ENCODE results near the gene FAF2. TPM values are rescaled to one million over a fixed set of nuclear protein-coding genes. Genes with fewer than 3 reads are reported as not detected.

FAF2 gene
- total and polyA plus RNA-seq, 10 of the 15 experiments (the other 5 are each of a cell fraction or from before 2014, with no cell fraction given): 19.0 to 45.1 (median 35.6) TPM

DNA sequence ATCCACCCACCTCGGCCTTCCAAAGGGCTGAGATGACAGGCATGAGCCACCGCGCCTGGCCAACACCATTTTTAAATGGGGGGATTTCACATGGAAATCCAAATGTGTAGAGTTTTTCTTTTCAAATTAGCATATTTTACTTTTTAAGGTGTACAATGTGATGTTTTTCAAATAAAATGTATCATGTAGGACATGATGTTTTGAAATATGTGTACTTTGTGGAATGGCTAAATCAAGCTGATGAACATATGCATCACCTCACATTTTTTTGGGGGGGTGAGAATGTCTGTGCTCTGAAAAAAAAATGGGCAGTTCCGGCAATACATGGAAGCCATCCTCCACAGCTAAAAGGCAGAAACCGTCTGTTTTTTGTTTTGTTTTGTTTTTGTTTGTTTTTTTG lies 3.4 kb upstream of the FAF2 start (continued):
- no peak for TF ChIP-seq SRF (IDR thresholded peaks at IDR 0.05; ENCODE audit: low read depth in 2 of 2, low read length in 2 of 2)
- no peak for TF ChIP-seq ZBED1 (IDR thresholded peaks at IDR 0.05; ENCODE audit: borderline replicate concordance)
- TF ChIP-seq CHD1 (IDR thresholded peaks at IDR 0.05; ENCODE audit: low read depth, low read length): no peak
- no peak for TF ChIP-seq BCL11A (IDR thresholded peaks at IDR 0.05; ENCODE audit: low read depth, low read length)
- TF ChIP-seq, protein P1, sequence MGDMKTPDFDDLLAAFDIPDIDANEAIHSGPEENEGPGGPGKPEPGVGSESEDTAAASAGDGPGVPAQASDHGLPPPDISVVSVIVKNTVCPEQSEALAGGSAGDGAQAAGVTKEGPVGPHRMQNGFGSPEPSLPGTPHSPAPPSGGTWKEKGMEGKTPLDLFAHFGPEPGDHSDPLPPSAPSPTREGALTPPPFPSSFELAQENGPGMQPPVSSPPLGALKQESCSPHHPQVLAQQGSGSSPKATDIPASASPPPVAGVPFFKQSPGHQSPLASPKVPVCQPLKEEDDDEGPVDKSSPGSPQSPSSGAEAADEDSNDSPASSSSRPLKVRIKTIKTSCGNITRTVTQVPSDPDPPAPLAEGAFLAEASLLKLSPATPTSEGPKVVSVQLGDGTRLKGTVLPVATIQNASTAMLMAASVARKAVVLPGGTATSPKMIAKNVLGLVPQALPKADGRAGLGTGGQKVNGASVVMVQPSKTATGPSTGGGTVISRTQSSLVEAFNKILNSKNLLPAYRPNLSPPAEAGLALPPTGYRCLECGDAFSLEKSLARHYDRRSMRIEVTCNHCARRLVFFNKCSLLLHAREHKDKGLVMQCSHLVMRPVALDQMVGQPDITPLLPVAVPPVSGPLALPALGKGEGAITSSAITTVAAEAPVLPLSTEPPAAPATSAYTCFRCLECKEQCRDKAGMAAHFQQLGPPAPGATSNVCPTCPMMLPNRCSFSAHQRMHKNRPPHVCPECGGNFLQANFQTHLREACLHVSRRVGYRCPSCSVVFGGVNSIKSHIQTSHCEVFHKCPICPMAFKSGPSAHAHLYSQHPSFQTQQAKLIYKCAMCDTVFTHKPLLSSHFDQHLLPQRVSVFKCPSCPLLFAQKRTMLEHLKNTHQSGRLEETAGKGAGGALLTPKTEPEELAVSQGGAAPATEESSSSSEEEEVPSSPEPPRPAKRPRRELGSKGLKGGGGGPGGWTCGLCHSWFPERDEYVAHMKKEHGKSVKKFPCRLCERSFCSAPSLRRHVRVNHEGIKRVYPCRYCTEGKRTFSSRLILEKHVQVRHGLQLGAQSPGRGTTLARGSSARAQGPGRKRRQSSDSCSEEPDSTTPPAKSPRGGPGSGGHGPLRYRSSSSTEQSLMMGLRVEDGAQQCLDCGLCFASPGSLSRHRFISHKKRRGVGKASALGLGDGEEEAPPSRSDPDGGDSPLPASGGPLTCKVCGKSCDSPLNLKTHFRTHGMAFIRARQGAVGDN (IDR thresholded peaks at IDR 0.05): no peak
- TF ChIP-seq USF2 (IDR thresholded peaks at IDR 0.05; ENCODE audit: borderline replicate concordance, low read depth, low read length): no peak
- TF ChIP-seq RBBP5 (conservative IDR thresholded peaks at IDR 0.05): no peak

GRCh38 chr5:176446028-176446665 lies 2.0 kb upstream of the FAF2 start:
- ChIA-PET POLR2A (no interaction called here), CTCF (interaction anchor here (0.9 to 1.6 kb wide), 3 partner anchors 17 to 96 kb away, joined by 3 to 4 read pairs (median 3); no protein-coding TSS in a partner anchor), SMC1A (ENCODE audit: uncharacterized antibody, unreplicated experiment) (no interaction called here), RAD21 (ENCODE audit: unreplicated experiment) (no interaction called here)
- no peaks in the 10 kb centered on the region for H4K20me1 ChIP-seq (ENCODE audit: control insufficient read depth, insufficient read depth)
- H3K27me3 ChIP-seq (replicated peaks in 1 of 2; ENCODE audit: control insufficient read depth in 2 of 2, insufficient read depth in 2 of 2, low read length in 1 of 2): 0 out of 4 replicates have a peak, but pooled peaks cover 0 to 2% of the 10 kb centered on the region in 2 experiments
- no peaks in the 10 kb centered on the region for H3K36me3 ChIP-seq (ENCODE audit: control insufficient read depth in 2 of 2, insufficient read depth in 2 of 2, low read length in 1 of 2)
- DNase-seq (ENCODE audit: low read depth, low spot score) (no peak), FAIRE-seq (no peak), ATAC-seq (no peak)
- peaks cover 28% of the 10 kb centered on the region for H3K79me2 ChIP-seq (ENCODE audit: control insufficient read depth, insufficient read depth, low read length)
- H3K4me2 ChIP-seq (ENCODE audit: control insufficient read depth, insufficient read depth): no peak overlapping the region
- peaks cover 6% of the 10 kb centered on the region; the same call in 1 of the 2 replicates for H3K4me1 ChIP-seq (ENCODE audit: control insufficient read depth, insufficient read depth, low read length)
- no peaks in the 10 kb centered on the region for H3K9me3 ChIP-seq (replicated peaks; ENCODE audit: control insufficient read depth, insufficient read depth, low read length)
- no peak overlapping the region for H3K9ac ChIP-seq (ENCODE audit: control insufficient read depth, insufficient read depth, low read length)
- in situ Hi-C loops (cut with MboI): no loop called here
- no peak overlapping the region for H3K27ac ChIP-seq (ENCODE audit: control insufficient read depth, insufficient read depth)
- no peak overlapping the region for H2AFZ ChIP-seq (ENCODE audit: control insufficient read depth, low read depth, low read length)
- no peak overlapping the region for H3K4me3 ChIP-seq
- intact Hi-C loops (cut with micrococcal nuclease; ENCODE audit: unreplicated experiment): loop anchor here (5.0 kb wide), 1 partner anchor 91 kb away; the partner anchor contains the start of gene RNF44
- 92% methylated on average over 9 of the region's 9 CpGs for WGBS (ENCODE audit: insufficient coverage, insufficient replicate concordance, low lambda C conversion rate, missing lambda C conversion rate)
- no TSS peak for BruUV-seq (replicated peaks)
- TF ChIP-seq MYB (IDR thresholded peaks at IDR 0.05; ENCODE audit: borderline replicate concordance, low read depth, low read length): no peak
- no peak for TF ChIP-seq USF2 (IDR thresholded peaks at IDR 0.05; ENCODE audit: borderline replicate concordance, low read depth, low read length)
- TF ChIP-seq REST (IDR thresholded peaks at IDR 0.05; ENCODE audit: low read depth, low read length): no peak
- no peak for TF ChIP-seq BHLHE40 (IDR thresholded peaks at IDR 0.05; ENCODE audit: borderline replicate concordance in 1 of 2, low read depth in 2 of 2, low read length in 1 of 2)

Data from GM12878 (cell line).